Left cardiac atrium (tissue), 4 donors: ENCODE results near the gene PHF19. TPM values are rescaled to one million over a fixed set of nuclear protein-coding genes. Genes with fewer than 3 reads are reported as not detected.

Source experiments
- ATAC-seq, 2 donors: fragments of 200-7000 bp; cut with Tn5 transposase; one replicate each; pipeline ENCODE4 v1.9.1; 2020; ENCODE audit warnings: mild to moderate bottlenecking in 2 of 2, moderate library complexity in 2 of 2
- DNase-seq: peaks from one replicate; pipeline ENCODE4 v3.0.0-alpha.2; 2020
- intact Hi-C, 2 donors: fragments of 100-400 bp; cut with DNase I; formaldehyde crosslinking; loops; one replicate each; pipeline versions ENCODE4 v1.14.1 to v1.15.1; 2022 to 2023
- long read RNA-seq: library from polyadenylated mRNA; unstranded; transcript quantifications from one replicate; pipeline ENCODE4 v2.0.0, GENCODE V29; 2021
- total RNA-seq, 2 donors: library from RNA; stranded (reverse); fragmentation: NEBNext Ultra II Directional; extraction: Animal tissue kit (Norgen Biotek cat#: 25700); gene quantifications; one replicate each; pipeline ENCODE4 v1.2.1, GENCODE V29; 2021
- donor health status: DM: no; HTN: yes; CAD: no.
- donor health status: DM: no; HTN: yes; CAD: no; lungs with severe emphysema.
- donor health status: DM: yes; HTN: yes; CAD: no.
- donor health status: Dilated cardiomyopathy.

PHF19 gene
- total RNA-seq: 10 to 100 TPM; 16.8 to 18.5 TPM
- long read RNA-seq, partial matches to known transcripts: 1 of 3 reads
- long read RNA-seq, other reads (novel, unspliced or antisense): 2 of 3 reads

DNA sequence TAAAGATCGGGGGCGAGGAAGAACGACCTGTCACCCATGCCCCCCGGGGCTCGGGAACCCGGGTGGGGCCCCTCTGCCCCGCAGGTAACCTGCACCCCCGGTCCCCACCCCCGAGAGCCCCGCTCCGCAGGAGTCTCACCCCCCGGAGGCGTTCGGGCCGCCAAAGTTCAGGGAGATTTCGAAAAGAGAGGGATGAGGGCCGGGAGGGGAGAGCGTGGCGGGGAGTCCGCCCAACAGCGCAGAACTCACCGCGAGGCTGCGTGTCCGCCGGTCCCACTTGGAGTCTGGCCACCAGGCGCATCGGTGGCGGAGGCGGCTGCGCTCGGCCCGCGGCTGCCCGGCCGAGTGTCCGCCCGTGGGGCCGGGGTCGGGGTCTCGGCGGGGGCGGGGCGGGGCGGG lies at the start of gene PHF19:
Gene PHF19, minus strand, starts transcription at position 347 of the 399 bp plus-strand sequence. CDS start 2,447 bp downstream, outside the sequence.
- peak; percentile 32 to 35 for ATAC-seq
- intact Hi-C loops: loop anchor here in 1 of 2 donors (5.0 kb wide), 1 partner anchor 55 kb away; no protein-coding TSS in a partner anchor
- peak; percentile 51 for DNase-seq

DNA sequence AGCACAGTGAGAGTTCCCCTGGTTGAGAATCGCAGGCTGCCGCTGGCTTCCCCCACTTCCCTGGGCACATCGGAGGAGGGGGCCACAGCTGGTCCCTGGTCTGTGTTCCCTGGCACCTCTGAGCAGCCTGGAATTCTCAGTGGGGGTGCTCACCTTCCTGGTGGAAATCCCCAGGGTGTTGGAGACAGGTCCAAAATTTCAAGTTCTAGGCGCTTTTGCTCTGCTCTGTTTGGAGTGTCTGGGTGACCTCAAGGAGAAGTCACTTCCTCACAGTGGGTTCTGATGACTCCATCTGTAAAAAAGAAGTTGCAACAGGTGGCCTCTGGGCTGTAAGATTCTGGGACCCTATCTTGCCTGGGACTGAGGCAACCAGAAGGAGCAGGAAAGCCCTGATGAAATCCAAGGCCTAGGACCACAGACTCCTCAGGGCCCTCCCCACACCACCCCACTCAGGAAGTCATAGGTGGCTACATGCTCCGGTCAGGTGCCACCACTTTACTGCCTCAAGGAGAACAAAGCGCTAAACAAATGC lies 49.5 kb upstream of the PHF19 start, which contains the start of gene TRAF1:
Gene TRAF1, minus strand, starts transcription at position 400 of the 532 bp plus-strand sequence. CDS start 721 bp downstream, outside the sequence.
- no peak for DNase-seq
- intact Hi-C loops: no loop called here
- no peak for ATAC-seq

DNA sequence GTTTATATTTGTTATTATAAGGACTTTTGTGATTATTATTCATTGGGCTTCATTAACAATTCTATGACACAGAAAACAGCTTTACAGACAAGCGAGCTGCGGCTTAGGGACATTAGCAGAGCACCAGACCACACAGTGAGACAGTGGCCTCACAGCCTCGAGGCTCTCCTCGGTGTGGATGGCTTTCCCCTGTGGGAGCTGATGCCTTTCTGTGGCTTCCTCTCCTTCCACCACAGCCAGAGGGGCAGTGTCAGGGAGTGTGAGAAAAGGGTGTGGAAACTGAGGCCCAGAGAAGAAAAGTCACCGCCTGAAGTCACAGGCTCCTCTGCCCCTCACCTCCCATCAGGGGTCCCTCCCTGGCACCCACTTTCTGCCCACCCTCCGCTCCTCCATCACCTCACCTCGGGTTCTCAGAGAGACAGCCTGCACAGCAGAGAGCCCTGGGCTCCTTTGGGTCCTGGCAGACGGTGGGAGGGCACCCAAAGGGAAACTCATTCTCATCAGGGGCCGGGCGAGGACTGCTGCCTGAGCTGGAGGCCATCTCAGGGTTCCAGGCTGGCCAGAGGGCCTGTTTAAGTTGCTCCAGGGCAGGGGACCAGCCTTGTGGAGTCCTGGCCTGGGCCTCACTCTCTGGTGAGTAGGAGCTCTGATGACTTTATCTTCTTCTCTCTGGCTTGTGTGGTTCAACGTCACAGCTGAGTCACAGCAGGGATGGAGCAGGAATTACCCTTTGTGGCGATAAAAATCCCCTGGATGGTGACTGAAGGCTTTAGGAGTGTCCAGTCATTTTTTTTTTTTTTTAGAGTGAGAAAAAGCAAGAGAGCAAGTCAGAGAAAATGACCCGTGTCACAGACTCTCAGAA lies 48.8 kb upstream of the PHF19 start:
- ATAC-seq (peak; percentile 14 to 54), DNase-seq (peak; percentile 78)
- intact Hi-C loops: no loop called here

GRCh38 chr9:120924698-120925534 lies 47.9 kb upstream of the PHF19 start:
- intact Hi-C loops: no loop called here
- ATAC-seq (no peak), DNase-seq (no peak)

GRCh38 chr9:120923620-120924328 lies 46.8 kb upstream of the PHF19 start:
- no peak for ATAC-seq
- no peak for DNase-seq
- intact Hi-C loops: no loop called here

DNA sequence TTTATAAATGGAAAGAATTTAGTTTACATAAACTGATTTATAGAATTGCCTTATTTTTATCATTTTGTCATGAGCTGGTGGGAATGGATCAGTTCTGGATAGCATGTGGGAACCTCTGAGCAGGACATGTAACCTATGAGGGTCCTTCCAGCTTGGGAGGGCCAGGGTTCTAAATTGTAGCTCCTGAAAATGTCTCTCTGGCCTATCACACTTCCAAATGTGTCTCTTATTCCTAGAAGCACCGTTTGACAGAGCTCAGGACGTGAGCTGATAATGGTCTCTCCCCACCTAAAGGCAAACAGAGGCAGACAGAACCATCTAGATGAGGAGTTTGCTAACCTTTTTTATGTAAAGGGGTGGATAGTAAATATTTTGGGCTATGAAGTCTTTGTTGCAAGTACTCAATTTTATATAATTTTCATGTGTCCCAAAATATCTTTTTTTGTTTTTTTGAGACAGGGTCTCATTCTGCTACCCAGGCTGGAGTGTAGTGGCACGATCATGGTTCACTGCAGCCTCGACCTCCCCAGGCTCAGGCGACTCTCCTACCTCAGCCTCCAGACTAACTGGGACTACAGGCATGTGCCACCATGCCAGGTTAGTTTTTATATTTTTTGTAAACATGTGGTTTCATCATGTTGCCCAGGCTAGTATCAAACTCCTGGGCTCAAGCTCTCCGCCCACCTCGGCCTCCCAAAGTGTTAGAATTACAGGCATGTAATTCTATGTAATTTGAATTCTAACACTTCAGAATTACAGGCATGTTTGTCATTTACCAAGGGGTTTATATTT lies 45.6 kb upstream of the PHF19 start:
- intact Hi-C loops: no loop called here
- DNase-seq (no peak), ATAC-seq (no peak)

GRCh38 chr9:120921661-120922181 lies 44.7 kb upstream of the PHF19 start:
- ATAC-seq (no peak), DNase-seq (no peak)
- intact Hi-C loops: no loop called here

GRCh38 chr9:120920806-120921178 lies 43.8 kb upstream of the PHF19 start:
- no peak for ATAC-seq
- no peak for DNase-seq
- intact Hi-C loops: no loop called here

DNA sequence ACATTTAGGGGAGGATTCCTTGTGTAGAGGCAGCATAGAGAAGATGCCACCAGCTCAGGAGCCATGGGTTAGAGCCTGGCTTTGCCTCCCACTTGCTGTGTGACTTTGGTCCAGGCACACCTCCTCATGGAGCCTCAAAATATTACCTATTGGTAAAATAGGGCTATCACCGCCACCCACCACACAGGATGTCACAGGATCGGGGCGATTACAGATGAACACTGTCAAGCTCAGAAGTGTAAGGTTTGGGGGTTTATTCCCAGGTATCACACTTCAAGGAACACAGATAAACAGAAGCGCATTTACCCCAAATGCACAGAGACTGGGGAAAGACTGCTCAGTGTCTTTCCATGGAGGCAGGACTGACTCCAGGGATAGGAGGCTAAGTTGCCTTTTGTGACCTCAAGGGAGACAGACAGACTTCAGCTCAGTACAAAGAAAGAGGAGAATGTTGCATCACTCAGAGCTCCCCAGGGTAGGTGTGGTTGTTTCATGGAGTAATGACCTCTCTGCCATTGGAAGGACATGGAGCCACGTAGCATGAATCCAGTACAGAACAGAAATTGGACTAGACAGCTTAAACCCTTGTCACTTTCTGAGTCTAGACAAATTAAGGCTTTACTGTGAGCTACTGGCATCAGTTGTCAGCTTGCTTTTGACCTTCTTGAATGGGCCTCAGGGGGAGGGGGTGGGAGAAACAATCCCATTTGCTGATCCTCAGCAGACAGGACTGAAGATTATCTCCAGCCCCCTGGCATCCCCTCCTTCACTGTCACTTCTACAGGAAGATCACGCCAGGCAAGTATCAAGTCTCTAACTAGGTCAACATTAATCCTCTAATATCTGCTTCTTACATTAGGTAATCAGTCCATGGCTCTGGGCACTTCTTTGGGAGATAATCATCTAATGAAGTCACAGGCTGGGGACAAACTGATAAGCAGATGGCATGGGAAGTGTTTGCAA lies 43.1 kb upstream of the PHF19 start:
- ATAC-seq: peak; percentile 45
- DNase-seq: no peak
- intact Hi-C loops: no loop called here

- no peak for DNase-seq
- peak; percentile 43 to 58 for ATAC-seq
- intact Hi-C loops: no loop called here
These were observed 42.2 kb upstream of the PHF19 start for GRCh38 chr9:120918931-120919842.

- no peak for DNase-seq
- intact Hi-C loops: no loop called here
These were observed 41.2 kb upstream of the PHF19 start for GRCh38 chr9:120917929-120918762.

DNA sequence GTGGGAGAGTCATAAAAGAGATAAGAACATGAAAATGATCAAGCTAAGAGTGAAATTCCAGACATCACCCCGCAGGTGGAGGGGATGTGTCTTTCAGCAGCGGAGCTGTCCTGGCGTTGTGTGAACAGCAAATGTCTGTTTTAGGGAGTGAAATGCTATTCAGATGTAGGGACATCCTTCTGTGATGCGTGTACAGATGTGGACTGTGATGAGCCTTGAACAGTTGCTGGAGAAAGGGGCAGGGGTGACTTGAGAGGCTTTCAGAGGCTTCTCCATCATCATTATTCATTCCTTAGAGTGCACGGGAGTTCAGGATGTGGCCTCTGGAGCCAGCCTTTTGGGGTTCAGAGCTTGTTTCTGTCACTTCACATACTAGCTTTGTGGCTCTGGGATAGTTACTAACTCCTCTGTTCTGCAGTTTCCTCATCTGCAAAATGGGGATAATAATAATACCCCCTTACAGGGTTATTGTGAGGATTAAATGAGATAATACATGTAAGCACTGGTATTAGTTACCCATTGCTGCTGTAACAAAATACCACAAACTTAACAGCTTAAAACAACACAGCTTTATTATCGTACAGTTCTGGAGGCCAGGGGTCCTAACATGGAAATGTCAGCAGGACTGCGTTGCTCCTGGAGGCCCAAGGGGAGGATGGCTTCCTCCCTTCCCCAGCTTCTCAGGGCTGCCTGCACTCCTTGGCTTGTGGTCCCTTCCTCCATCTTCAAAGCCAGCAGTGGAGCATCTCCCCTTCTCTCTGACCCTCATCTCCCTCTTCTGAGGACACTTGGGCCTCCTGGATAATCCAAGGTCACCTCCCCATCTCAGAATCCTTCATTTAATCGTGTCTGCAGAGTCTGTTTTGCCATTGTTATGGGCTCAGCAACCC lies 40.2 kb upstream of the PHF19 start:
- ATAC-seq (no peak), DNase-seq (no peak)
- intact Hi-C loops: no loop called here

More at GRCh38 chr9:120917929-120918762, 41.2 kb upstream of the PHF19 start:
- no peak for ATAC-seq

GRCh38 chr9:120916588-120916987 lies 39.6 kb upstream of the PHF19 start:
- intact Hi-C loops: no loop called here
- peak; percentile 18 to 56 for ATAC-seq
- peak; percentile 64 for DNase-seq
